Liver (tissue), 9 donors: ENCODE data around the gene WHRN. TPM values are rescaled to one million over a fixed set of nuclear protein-coding genes. Genes with fewer than 3 reads are reported as not detected.

Experiments used
- DNase-seq: peaks from one replicate; pipeline ENCODE4 v3.0.0-alpha.2; 2017; ENCODE audit warnings: low spot score
- H3K27ac ChIP-seq, 2 donors: one replicate each; pipeline ENCODE4 v1.7.0; 2013; ENCODE audit warnings: inconsistent platforms in 2 of 2, low read length in 2 of 2, control low read depth in 1 of 2, low read depth in 1 of 2, mild to moderate bottlenecking in 1 of 2
- H3K27me3 ChIP-seq, 4 donors: one replicate each; pipeline versions ENCODE4 v1.6.1 to v1.7.0; 2013; ENCODE audit warnings: low read length in 3 of 4, inconsistent platforms in 1 of 4, mild to moderate bottlenecking in 1 of 4, moderate library complexity in 1 of 4; ENCODE audit not compliant: control insufficient read depth in 4 of 4, insufficient read depth in 4 of 4
- H3K36me3 ChIP-seq, 4 donors: one replicate each; pipeline versions ENCODE4 v1.6.1 to v1.7.0; 2013; ENCODE audit warnings: low read length in 3 of 4, mild to moderate bottlenecking in 3 of 4, low read depth in 1 of 4, moderate library complexity in 1 of 4; ENCODE audit not compliant: control insufficient read depth in 4 of 4, insufficient read depth in 3 of 4
- H3K4me1 ChIP-seq, 4 donors: one replicate each; pipeline versions ENCODE4 v1.6.1 to v1.7.0; 2013; ENCODE audit warnings: low read length in 3 of 4, mild to moderate bottlenecking in 3 of 4, moderate library complexity in 1 of 4; ENCODE audit not compliant: control insufficient read depth in 4 of 4, insufficient read depth in 4 of 4
- H3K4me3 ChIP-seq, 3 donors: one replicate each; pipeline versions ENCODE4 v1.6.1 to v1.7.0; 2013; ENCODE audit warnings: low read length in 3 of 3, control low read depth in 1 of 3, low read depth in 1 of 3, mild to moderate bottlenecking in 1 of 3
- H3K9ac ChIP-seq, 2 donors: one replicate each; pipeline ENCODE4 v1.7.0; 2013; ENCODE audit warnings: low read length in 2 of 2, mild to moderate bottlenecking in 2 of 2, moderate library complexity in 2 of 2, control low read depth in 1 of 2, low read depth in 1 of 2
- H3K9me3 ChIP-seq, 4 donors: one replicate each; pipeline versions ENCODE4 v1.6.1 to v1.7.0; 2013; ENCODE audit warnings: low read length in 3 of 4; ENCODE audit not compliant: control insufficient read depth in 4 of 4
- ATF3 ChIP-seq: IDR thresholded peaks from 2 replicates; pipeline ENCODE4 v1.6.1; 2016; ENCODE audit warnings: antibody characterized with exemption
- CTCF ChIP-seq: fragments of 150-350 bp; IDR thresholded peaks from 2 replicates; pipeline ENCODE4 v1.5.1; 2017; ENCODE audit warnings: improper control_type of control experiment, low read depth, low read length; ENCODE audit not compliant: missing input control
- EGR1 ChIP-seq, 2 donors: IDR thresholded peaks; 2 replicates each; pipeline ENCODE4 v1.6.1; 2016 to 2018; ENCODE audit warnings: antibody characterized with exemption in 2 of 2, low read depth in 2 of 2
- FOXA1 ChIP-seq: IDR thresholded peaks from 2 replicates; pipeline ENCODE4 v1.6.1; 2016; ENCODE audit warnings: antibody characterized with exemption
- FOXA2 ChIP-seq: IDR thresholded peaks from 2 replicates; pipeline ENCODE4 v1.6.1; 2016; ENCODE audit warnings: antibody characterized with exemption
- GABPA ChIP-seq, 2 donors: IDR thresholded peaks in 1 of 2; conservative IDR thresholded peaks in 1 of 2; 2 replicates each; pipeline ENCODE4 v1.6.1; 2016; ENCODE audit warnings: antibody characterized with exemption in 2 of 2, mild to moderate bottlenecking in 1 of 2, moderate library complexity in 1 of 2
- HNF4A ChIP-seq, 2 donors: conservative IDR thresholded peaks; 2 replicates each; pipeline ENCODE4 v1.6.1; 2016; ENCODE audit warnings: antibody characterized with exemption in 2 of 2, mild to moderate bottlenecking in 2 of 2
- HNF4G ChIP-seq: IDR thresholded peaks from 2 replicates; pipeline ENCODE4 v1.6.1; 2016; ENCODE audit warnings: antibody characterized with exemption
- JUND ChIP-seq, 2 donors: IDR thresholded peaks; 2 replicates each; pipeline ENCODE4 v1.6.1; 2016; ENCODE audit warnings: antibody characterized with exemption in 2 of 2
- MAX ChIP-seq: IDR thresholded peaks from 2 replicates; pipeline ENCODE4 v1.6.1; 2016; ENCODE audit warnings: antibody characterized with exemption
- NR2F2 ChIP-seq: IDR thresholded peaks from 2 replicates; pipeline ENCODE4 v1.6.1; 2016; ENCODE audit warnings: antibody characterized with exemption
- RAD21 ChIP-seq, 2 donors: IDR thresholded peaks; 2 replicates each; pipeline ENCODE4 v1.6.1; 2016; ENCODE audit warnings: antibody characterized with exemption in 2 of 2, mild to moderate bottlenecking in 2 of 2
- REST ChIP-seq: IDR thresholded peaks from 2 replicates; pipeline ENCODE4 v1.6.1; 2016; ENCODE audit warnings: antibody characterized with exemption, mild to moderate bottlenecking
- RXRA ChIP-seq, 2 donors: IDR thresholded peaks; 2 replicates each; pipeline ENCODE4 v1.6.1; 2017 to 2018; ENCODE audit warnings: antibody characterized with exemption in 2 of 2, mild to moderate bottlenecking in 1 of 2
- SP1 ChIP-seq: IDR thresholded peaks from 2 replicates; pipeline ENCODE4 v1.6.1; 2018; ENCODE audit warnings: antibody characterized with exemption, mild to moderate bottlenecking
- TAF1 ChIP-seq: conservative IDR thresholded peaks from 2 replicates; pipeline ENCODE4 v1.6.1; 2016; ENCODE audit warnings: antibody characterized with exemption, mild to moderate bottlenecking
- YY1 ChIP-seq: IDR thresholded peaks from 2 replicates; pipeline ENCODE4 v1.6.1; 2016; ENCODE audit warnings: antibody characterized with exemption, mild to moderate bottlenecking
- ZBTB33 ChIP-seq: IDR thresholded peaks from 2 replicates; pipeline ENCODE4 v1.6.1; 2016; ENCODE audit warnings: antibody characterized with exemption
- WGBS: extraction: QIAGEN DNeasy Blood & Tissue Kit; methylation state at CpG from one replicate; pipeline ENCODE4 v1.1.7; 2013; 5-methylcytosine and 5-hydroxymethylcytosine counted together
- polyA plus RNA-seq, 2 donors: library from polyadenylated mRNA; stranded (reverse) in 1 of 2; unstranded in 1 of 2; fragments of 200-250 nt in 1 of 2; fragments of >200 nt in 1 of 2; fragmentation: Nextera tagmentation in 1 of 2; extraction: Ambion mirVana in 1 of 2; gene quantifications; one replicate each; pipeline versions ENCODE4 v1.2.1 to v1.2.3, GENCODE V29; 2013 to 2015
- total RNA-seq, 2 donors: library from RNA; depleted of rRNA; stranded (reverse); fragments of >200 nt; gene quantifications; one replicate each; pipeline ENCODE4 v1.2.3, GENCODE V29; 2014
- donor health status: healthy.
- donor health status: healthy.
- donor health status: healthy.
- donor health status: healthy.
- donor health status: healthy.

Gene WHRN
- total and polyA plus RNA-seq, 4 donors: 0.42 to 1.9 (median 0.88) TPM

- Histone ChIP-seq H3K9ac (no peak overlapping the region), H3K4me3 (no peak overlapping the region), H3K27me3 (no peaks in the 10 kb centered on the region), H3K9me3 (no peaks in the 10 kb centered on the region), H3K36me3 (no peaks in the 10 kb centered on the region), H3K27ac (no peak overlapping the region), H3K4me1 (no peaks in the 10 kb centered on the region)
- TF ChIP-seq CTCF: no peak
- TF ChIP-seq NR2F2: no peak
- no peak for TF ChIP-seq HNF4A (conservative IDR thresholded peaks at IDR 0.05)
- no peak for TF ChIP-seq REST
- no peak for TF ChIP-seq EGR1 (IDR thresholded peaks at IDR 0.05; ENCODE audit: low read depth in 2 of 2)
- 85% methylated on average over 3 of the region's 3 CpGs for WGBS
- no peak for DNase-seq
Observed at GRCh38 chr9:114522847-114523246, 17.6 kb upstream of the WHRN start.

- Histone ChIP-seq H3K9me3 (no peaks in the 10 kb centered on the region), H3K4me3 (no peak overlapping the region)
- 37% methylated on average over 2 of the region's 2 CpGs for WGBS
Observed at GRCh38 chr9:114522286-114522685, 17.0 kb upstream of the WHRN start.

More at GRCh38 chr9:114522286-114522685, 17.0 kb upstream of the WHRN start:
- Histone ChIP-seq H3K9ac (no peak overlapping the region), H3K4me1 (no peaks in the 10 kb centered on the region), H3K36me3 (no peaks in the 10 kb centered on the region), H3K27ac (no peak overlapping the region), H3K27me3 (no peaks in the 10 kb centered on the region)
- TF ChIP-seq EGR1 (IDR thresholded peaks at IDR 0.05; ENCODE audit: low read depth in 2 of 2) (no peak), FOXA2 (no peak), SP1 (no peak), ATF3 (no peak), RAD21 (IDR thresholded peaks at IDR 0.05) (no peak), HNF4A (conservative IDR thresholded peaks at IDR 0.05) (no peak), TAF1 (no peak), MAX (no peak), ZBTB33 (no peak), RXRA (IDR thresholded peaks at IDR 0.05) (no peak), YY1 (no peak), NR2F2 (no peak), JUND (IDR thresholded peaks at IDR 0.05) (no peak), GABPA (IDR thresholded peaks at IDR 0.05 in 1 of 2, conservative IDR thresholded peaks at IDR 0.05 in 1 of 2) (no peak), CTCF (no peak), REST (no peak), HNF4G (no peak), FOXA1 (no peak)
- no peak for DNase-seq
